MM.1S (cell line): ENCODE data around the gene SAA2.
"Not testable (repeated sequence)": the region's sequence is repeated elsewhere in the genome, so short reads cannot be mapped to it uniquely, and the experiment has no call there.

Source experiments
- DNase-seq: peaks from one replicate; pipeline ENCODE4 v3.0.0-alpha.2; 2015
- H2AFZ ChIP-seq: fragments of 300-600 bp; sonication (generic); 2 replicates; pipeline ENCODE4 v1.6.0; 2016; ENCODE audit warnings: antibody characterized with exemption, low read length
- H3F3A ChIP-seq: fragments of 300-600 bp; sonication (generic); 2 replicates; pipeline ENCODE4 v1.6.1; 2016; ENCODE audit warnings: mild to moderate bottlenecking, antibody characterized with exemption, low read length, moderate library complexity, mixed read lengths; ENCODE audit not compliant: insufficient read depth
- H3K27ac ChIP-seq: fragments of 300-600 bp; sonication (generic); 2 replicates; pipeline ENCODE4 v1.5.1; 2016; ENCODE audit warnings: mild to moderate bottlenecking, low read length
- H3K27me3 ChIP-seq: fragments of 300-600 bp; sonication (generic); replicated peaks from 2 replicates; pipeline ENCODE4 v1.6.0; 2016; ENCODE audit warnings: low read length; ENCODE audit not compliant: insufficient read depth
- H3K36me3 ChIP-seq: fragments of 300-600 bp; sonication (generic); replicated peaks from 2 replicates; pipeline ENCODE4 v1.6.1; 2016; ENCODE audit warnings: mild to moderate bottlenecking, low read length, mixed read lengths; ENCODE audit not compliant: insufficient read depth
- H3K4me1 ChIP-seq: fragments of 300-600 bp; sonication (generic); 2 replicates; pipeline ENCODE4 v1.6.1; 2016; ENCODE audit warnings: low read length, mixed read lengths
- H3K4me2 ChIP-seq: fragments of 300-600 bp; sonication (generic); 2 replicates; pipeline ENCODE4 v1.6.0; 2016; ENCODE audit warnings: low read depth, low read length
- H3K4me3 ChIP-seq: fragments of 300-600 bp; sonication (generic); 2 replicates; pipeline ENCODE4 v1.5.1; 2016; ENCODE audit warnings: low read length, mixed read lengths
- H3K79me2 ChIP-seq: fragments of 300-600 bp; sonication (generic); 2 replicates; pipeline ENCODE4 v1.6.1; 2016; ENCODE audit warnings: mixed run types, low read length, mixed read lengths
- H3K9ac ChIP-seq: fragments of 300-600 bp; sonication (generic); 2 replicates; pipeline ENCODE4 v1.6.1; 2016; ENCODE audit warnings: low read length, mixed read lengths
- H3K9me2 ChIP-seq: fragments of 300-600 bp; sonication (generic); replicated peaks from 2 replicates; pipeline ENCODE4 v1.6.1; 2016; ENCODE audit warnings: mild to moderate bottlenecking, low read length, mixed read lengths; ENCODE audit not compliant: insufficient read depth
- H3K9me3 ChIP-seq: fragments of 300-600 bp; sonication (generic); replicated peaks from 2 replicates; pipeline ENCODE4 v1.6.1; 2016; ENCODE audit warnings: mild to moderate bottlenecking, low read length, mixed read lengths; ENCODE audit not compliant: insufficient read depth
- H4K20me1 ChIP-seq: fragments of 300-600 bp; sonication (generic); 2 replicates; pipeline ENCODE4 v1.6.1; 2016; ENCODE audit warnings: mild to moderate bottlenecking, low read length, moderate library complexity, mixed read lengths; ENCODE audit not compliant: insufficient read depth
- CTCF ChIP-seq: fragments of 300-600 bp; sonication (generic); IDR thresholded peaks from 2 replicates; pipeline ENCODE4 v1.5.1; 2016; ENCODE audit warnings: antibody characterized with exemption, low read length, mixed read lengths
- EZH2 ChIP-seq: fragments of 300-600 bp; sonication (generic); optimal IDR thresholded peaks from 2 replicates; pipeline ENCODE3; 2017; ENCODE audit warnings: low read depth, mild to moderate bottlenecking, antibody characterized with exemption, low read length, mixed read lengths
- EZH2phosphoT487 ChIP-seq: fragments of 300-600 bp; sonication (generic); IDR thresholded peaks from 2 replicates; pipeline ENCODE4 v1.6.1; 2018; ENCODE audit warnings: antibody characterized with exemption, low read length

Gene SAA2

GRCh38 chr11:18203723-18204122 is 44.7 kb downstream of the SAA2 start:
- Histone ChIP-seq H3K79me2 (no peaks in the 10 kb centered on the region), H2AFZ (no peak overlapping the region), H3K4me3 (no peak overlapping the region), H3K4me1 (no peaks in the 10 kb centered on the region), H3K27me3 (no peaks in the 10 kb centered on the region), H3F3A (no peaks in the 10 kb centered on the region), H3K9me3 (no peaks in the 10 kb centered on the region), H3K36me3 (no peaks in the 10 kb centered on the region), H4K20me1 (no peaks in the 10 kb centered on the region), H3K9ac (no peak overlapping the region), H3K4me2 (no peak overlapping the region), H3K27ac (no peak overlapping the region), H3K9me2 (no peaks in the 10 kb centered on the region)
- DNase-seq: no peak
- TF ChIP-seq EZH2 (no peak), CTCF (peak; percentile 36), EZH2phosphoT487 (no peak)

- not testable (repeated sequence) for H2AFZ ChIP-seq, H3K27me3 ChIP-seq, H3F3A ChIP-seq, H3K9me2 ChIP-seq, H3K9me3 ChIP-seq, H3K9ac ChIP-seq, H3K36me3 ChIP-seq, H3K4me2 ChIP-seq, H3K4me1 ChIP-seq, H4K20me1 ChIP-seq, H3K27ac ChIP-seq, H3K4me3 ChIP-seq, H3K79me2 ChIP-seq, DNase-seq
Observed at GRCh38 chr11:18197738-18198137, 50.7 kb downstream of the SAA2 start.

- H3K36me3 ChIP-seq: no peaks in the 10 kb centered on the region
- no peaks in the 10 kb centered on the region for H3K79me2 ChIP-seq
- H3K9me2 ChIP-seq: no peaks in the 10 kb centered on the region
- DNase-seq: no peak
- H3K27ac ChIP-seq: no peak overlapping the region
- no peak overlapping the region for H3K4me2 ChIP-seq
- H3F3A ChIP-seq: no peaks in the 10 kb centered on the region
- TF ChIP-seq CTCF (no peak), EZH2phosphoT487 (no peak)
- H3K9me3 ChIP-seq: no peaks in the 10 kb centered on the region
- H2AFZ ChIP-seq: no peak overlapping the region
- no peaks in the 10 kb centered on the region for H3K27me3 ChIP-seq
- H3K4me3 ChIP-seq: no peak overlapping the region
- H3K4me1 ChIP-seq: no peaks in the 10 kb centered on the region
- H3K9ac ChIP-seq: no peak overlapping the region
- no peaks in the 10 kb centered on the region for H4K20me1 ChIP-seq
Observed at GRCh38 chr11:18196532-18196931, 51.9 kb downstream of the SAA2 start.
